Trophoblast cell (in vitro differentiated cells and primary cell): ENCODE results near the gene PARD6B.

ENCODE experiments used
- DNase-seq, 2 donors: peaks; one replicate each; pipeline ENCODE4 v3.0.0-alpha.2; 2016
- H2AFZ ChIP-seq: 2 replicates; pipeline ENCODE4 v1.6.1; 2013; ENCODE audit warnings: low read length, moderate library complexity, mild to moderate bottlenecking; ENCODE audit not compliant: insufficient read depth, poor library complexity
- H2AK5ac ChIP-seq: 2 replicates; pipeline ENCODE4 v1.6.1; 2013; ENCODE audit warnings: mild to moderate bottlenecking, low read length
- H2BK120ac ChIP-seq: 2 replicates; pipeline ENCODE4 v1.6.1; 2013; ENCODE audit warnings: low read length, mild to moderate bottlenecking, moderate library complexity; ENCODE audit not compliant: insufficient read depth, poor library complexity
- H2BK12ac ChIP-seq: 2 replicates; pipeline ENCODE4 v1.6.1; 2013; ENCODE audit warnings: mild to moderate bottlenecking, low read length, moderate library complexity
- H2BK5ac ChIP-seq: 2 replicates; pipeline ENCODE4 v1.6.1; 2013; ENCODE audit warnings: low read length, low read depth, moderate library complexity, mild to moderate bottlenecking; ENCODE audit not compliant: poor library complexity
- H3K14ac ChIP-seq: 2 replicates; pipeline ENCODE4 v1.6.1; 2013; ENCODE audit warnings: mild to moderate bottlenecking, low read length
- H3K18ac ChIP-seq: 2 replicates; pipeline ENCODE4 v1.6.1; 2013; ENCODE audit warnings: mild to moderate bottlenecking, low read length
- H3K23ac ChIP-seq: 2 replicates; pipeline ENCODE4 v1.6.1; 2013; ENCODE audit warnings: low read length
- H3K27ac ChIP-seq: 2 replicates; pipeline ENCODE4 v1.5.1; 2013; ENCODE audit warnings: low read depth, mild to moderate bottlenecking, inconsistent platforms, low read length, moderate library complexity
- H3K27me3 ChIP-seq: 2 replicates; pipeline ENCODE4 v1.6.1; 2013; ENCODE audit warnings: inconsistent platforms, mild to moderate bottlenecking, low read length, moderate library complexity; ENCODE audit not compliant: insufficient read depth
- H3K36me3 ChIP-seq, 2 experiments: 1 replicate in 1 of 2; 2 replicates in 1 of 2; pipeline ENCODE4 v1.6.1; 2013; ENCODE audit warnings: low read length in 2 of 2, mild to moderate bottlenecking in 2 of 2, moderate library complexity in 1 of 2; ENCODE audit not compliant: insufficient read depth in 2 of 2, control insufficient read depth in 1 of 2
- H3K4ac ChIP-seq: 2 replicates; pipeline ENCODE4 v1.6.1; 2013; ENCODE audit warnings: low read depth, mild to moderate bottlenecking, low read length, moderate library complexity
- H3K4me1 ChIP-seq, 2 experiments: 1 replicate in 1 of 2; 2 replicates in 1 of 2; pipeline ENCODE4 v1.6.1; 2013; ENCODE audit warnings: low read length in 2 of 2, mild to moderate bottlenecking in 2 of 2, moderate library complexity in 1 of 2; ENCODE audit not compliant: insufficient read depth in 2 of 2, control insufficient read depth in 1 of 2
- H3K4me2 ChIP-seq: 2 replicates; pipeline ENCODE4 v1.6.1; 2013; ENCODE audit warnings: inconsistent platforms, mild to moderate bottlenecking, low read length, moderate library complexity
- H3K4me3 ChIP-seq: 2 replicates; pipeline ENCODE4 v1.5.1; 2013; ENCODE audit warnings: mild to moderate bottlenecking, low read depth, low read length, inconsistent platforms
- H3K79me1 ChIP-seq: one replicate; pipeline ENCODE4 v1.6.1; 2013; ENCODE audit warnings: low read length
- H3K79me2 ChIP-seq: 2 replicates; pipeline ENCODE4 v1.6.1; 2013; ENCODE audit warnings: low read length, mild to moderate bottlenecking; ENCODE audit not compliant: control insufficient read depth, insufficient read depth, poor library complexity
- H3K9ac ChIP-seq: 2 replicates; pipeline ENCODE4 v1.6.1; 2013; ENCODE audit warnings: mild to moderate bottlenecking, low read length
- H3K9me3 ChIP-seq: 2 replicates; pipeline ENCODE4 v1.6.1; 2013; ENCODE audit warnings: low read depth, mild to moderate bottlenecking, control low read depth, inconsistent platforms, low read length; ENCODE audit not compliant: insufficient read depth
- H4K12ac ChIP-seq: 2 replicates; pipeline ENCODE4 v1.6.1; 2013; ENCODE audit warnings: low read depth, mild to moderate bottlenecking, low read length, moderate library complexity
- H4K8ac ChIP-seq: 2 replicates; pipeline ENCODE4 v1.6.1; 2013; ENCODE audit warnings: low read depth, mild to moderate bottlenecking, low read length, moderate library complexity
- H4K91ac ChIP-seq: one replicate; pipeline ENCODE4 v1.6.1; 2013; ENCODE audit warnings: low read depth, mild to moderate bottlenecking, low read length, moderate library complexity
- WGBS: extraction: QIAGEN DNeasy Blood & Tissue Kit; methylation state at CpG from one replicate; pipeline ENCODE4 v1.1.7; 2013; ENCODE audit warnings: missing lambda C conversion rate; ENCODE audit not compliant: insufficient read length, insufficient coverage; ENCODE audit errors: extremely low coverage; 5-methylcytosine and 5-hydroxymethylcytosine counted together

PARD6B gene

GRCh38 chr20:50709636-50709973 lies 21.8 kb upstream of the PARD6B start:
- H2BK12ac ChIP-seq, result no peak overlapping the region
- no peaks in the 10 kb centered on the region for H3K27me3 ChIP-seq
- H3K9me3 ChIP-seq, result no peaks in the 10 kb centered on the region
- H4K91ac ChIP-seq, result no peak overlapping the region
- H2AK5ac ChIP-seq, result no peak overlapping the region
- H4K12ac ChIP-seq, result no peak overlapping the region
- H3K36me3 ChIP-seq, result no peaks in the 10 kb centered on the region
- H3K4me2 ChIP-seq, result no peak overlapping the region
- H3K4me1 ChIP-seq, result peaks cover 7 to 15% of the 10 kb centered on the region in 2 experiments
- no peak overlapping the region for H3K23ac ChIP-seq
- H3K14ac ChIP-seq, result no peak overlapping the region
- no CpG with 5 or more reads among the region's 5 CpGs for WGBS
- no peak overlapping the region for H3K4ac ChIP-seq
- H3K27ac ChIP-seq, result no peak overlapping the region
- H3K79me1 ChIP-seq, result peaks cover 4% of the 10 kb centered on the region
- no peaks in the 10 kb centered on the region for H3K79me2 ChIP-seq
- no peak overlapping the region for H3K18ac ChIP-seq
- no peak overlapping the region for H4K8ac ChIP-seq
- H2BK5ac ChIP-seq, result no peak overlapping the region
- no peak overlapping the region for H3K4me3 ChIP-seq
- no peak overlapping the region for H2BK120ac ChIP-seq
- no peak overlapping the region for H2AFZ ChIP-seq
- DNase-seq, result no peak
- H3K9ac ChIP-seq, result no peak overlapping the region

DNA sequence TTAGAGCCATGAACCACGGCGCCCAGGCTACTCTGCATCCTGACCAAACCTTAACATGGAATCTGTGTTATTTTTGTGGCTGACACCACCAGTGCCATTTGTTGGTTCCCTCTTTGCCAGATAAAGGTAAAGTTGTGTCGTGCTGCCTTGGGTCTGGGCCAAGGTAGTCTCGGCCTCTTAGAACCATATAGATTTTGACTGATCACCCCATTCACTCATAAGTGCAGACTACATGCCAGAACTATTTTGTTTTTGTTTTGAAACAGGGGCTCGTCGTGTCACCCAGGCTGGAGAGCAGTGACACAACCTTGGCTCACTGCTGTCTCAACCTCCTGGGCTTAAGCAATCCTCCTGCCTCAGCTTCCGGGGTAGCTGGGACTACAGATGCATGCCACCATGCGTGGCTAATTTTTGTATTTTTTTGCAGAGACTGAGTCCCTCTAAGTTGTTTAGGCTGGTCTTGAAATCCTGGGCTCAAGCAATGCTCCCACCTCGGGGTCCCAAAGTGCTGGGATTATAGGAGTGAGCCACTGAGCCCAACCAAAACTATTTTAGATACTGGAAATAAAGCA lies 20.8 kb upstream of the PARD6B start:
- Histone ChIP-seq H2AK5ac (peak overlapping the region; percentile 18), H4K8ac (peak overlapping the region; percentile 58), H2BK12ac (no peak overlapping the region), H3K36me3 (no peaks in the 10 kb centered on the region), H3K4me3 (no peak overlapping the region), H2BK120ac (peak overlapping the region; percentile 33), H3K4me2 (peak overlapping the region; percentile 26), H3K23ac (no peak overlapping the region), H3K9me3 (no peaks in the 10 kb centered on the region), H3K27me3 (no peaks in the 10 kb centered on the region), H3K27ac (peak overlapping the region; percentile 50), H3K79me2 (no peaks in the 10 kb centered on the region), H3K4me1 (peaks cover 9 to 16% of the 10 kb centered on the region in 2 experiments), H4K12ac (no peak overlapping the region), H2BK5ac (peak overlapping the region; percentile 8), H3K14ac (peak overlapping the region; percentile 45), H2AFZ (no peak overlapping the region), H3K18ac (no peak overlapping the region), H3K4ac (peak overlapping the region; percentile 3), H3K9ac (no peak overlapping the region), H4K91ac (peak overlapping the region; percentile 16), H3K79me1 (peaks cover 4% of the 10 kb centered on the region)
- DNase-seq, result peak; percentile 78 to 86
- no CpG with 5 or more reads among the region's 9 CpGs for WGBS

- no CpG with 5 or more reads among the region's 13 CpGs for WGBS
- H3K79me1 ChIP-seq, result peaks cover 4% of the 10 kb centered on the region
- H3K4me2 ChIP-seq, result peak overlapping the region; percentile 26
- H3K4me3 ChIP-seq, result no peak overlapping the region
- peak overlapping the region; percentile 16 for H4K91ac ChIP-seq
- no peaks in the 10 kb centered on the region for H3K36me3 ChIP-seq
- no peak overlapping the region for H3K14ac ChIP-seq
- no peaks in the 10 kb centered on the region for H3K9me3 ChIP-seq
- H3K4ac ChIP-seq, result no peak overlapping the region
- no peaks in the 10 kb centered on the region for H3K79me2 ChIP-seq
- no peak overlapping the region for H2AK5ac ChIP-seq
- H3K27me3 ChIP-seq, result no peaks in the 10 kb centered on the region
- H3K27ac ChIP-seq, result peak overlapping the region; percentile 50
- no peak overlapping the region for H3K9ac ChIP-seq
- no peak overlapping the region for H4K8ac ChIP-seq
- H2BK120ac ChIP-seq, result no peak overlapping the region
- no peak overlapping the region for H2BK12ac ChIP-seq
- H4K12ac ChIP-seq, result no peak overlapping the region
- H2AFZ ChIP-seq, result no peak overlapping the region
- peaks cover 9 to 17% of the 10 kb centered on the region in 2 experiments for H3K4me1 ChIP-seq
- no peak overlapping the region for H2BK5ac ChIP-seq
- H3K23ac ChIP-seq, result no peak overlapping the region
- no peak overlapping the region for H3K18ac ChIP-seq
- peak; percentile 83 to 97 for DNase-seq
These were observed 20.1 kb upstream of the PARD6B start for GRCh38 chr20:50711113-50711825.

GRCh38 chr20:50712771-50713656 lies 18.4 kb upstream of the PARD6B start:
- WGBS, result no CpG with 5 or more reads among the region's 7 CpGs
- Histone ChIP-seq H3K14ac (no peak overlapping the region), H3K4ac (no peak overlapping the region), H3K79me2 (no peaks in the 10 kb centered on the region), H3K4me3 (no peak overlapping the region), H3K27me3 (no peaks in the 10 kb centered on the region), H3K4me2 (no peak overlapping the region), H3K79me1 (peaks cover 4% of the 10 kb centered on the region), H3K18ac (no peak overlapping the region), H2BK120ac (no peak overlapping the region), H3K23ac (no peak overlapping the region), H2AK5ac (no peak overlapping the region), H3K27ac (no peak overlapping the region), H3K9ac (no peak overlapping the region), H4K8ac (no peak overlapping the region), H2BK12ac (no peak overlapping the region), H3K36me3 (no peaks in the 10 kb centered on the region), H2AFZ (no peak overlapping the region), H4K91ac (no peak overlapping the region), H3K9me3 (no peaks in the 10 kb centered on the region), H2BK5ac (no peak overlapping the region), H3K4me1 (peaks cover 9 to 17% of the 10 kb centered on the region in 2 experiments), H4K12ac (no peak overlapping the region)
- no peak for DNase-seq
